Neural progenitor cell (in vitro differentiated cells): Measurements from ENCODE around the gene ITGA6.

Experiments used
- EZH2 ChIP-seq: fragments of 200-600 bp; sonication (generic); IDR thresholded peaks from 2 replicates; pipeline ENCODE4 v1.6.1; 2017; ENCODE audit warnings: antibody characterized with exemption, mild to moderate bottlenecking, moderate library complexity
- EZH2phosphoT487 ChIP-seq: fragments of 200-600 bp; sonication (generic); IDR thresholded peaks from 2 replicates; pipeline ENCODE4 v1.6.1; 2017; ENCODE audit warnings: antibody characterized with exemption
- TF ChIP-seq, protein P1 (sequence below): fragments of 200-600 bp; sonication (generic); IDR thresholded peaks from 2 replicates; pipeline ENCODE4 v1.5.1; 2017; ENCODE audit warnings: antibody characterized with exemption, mild to moderate bottlenecking

DNA sequence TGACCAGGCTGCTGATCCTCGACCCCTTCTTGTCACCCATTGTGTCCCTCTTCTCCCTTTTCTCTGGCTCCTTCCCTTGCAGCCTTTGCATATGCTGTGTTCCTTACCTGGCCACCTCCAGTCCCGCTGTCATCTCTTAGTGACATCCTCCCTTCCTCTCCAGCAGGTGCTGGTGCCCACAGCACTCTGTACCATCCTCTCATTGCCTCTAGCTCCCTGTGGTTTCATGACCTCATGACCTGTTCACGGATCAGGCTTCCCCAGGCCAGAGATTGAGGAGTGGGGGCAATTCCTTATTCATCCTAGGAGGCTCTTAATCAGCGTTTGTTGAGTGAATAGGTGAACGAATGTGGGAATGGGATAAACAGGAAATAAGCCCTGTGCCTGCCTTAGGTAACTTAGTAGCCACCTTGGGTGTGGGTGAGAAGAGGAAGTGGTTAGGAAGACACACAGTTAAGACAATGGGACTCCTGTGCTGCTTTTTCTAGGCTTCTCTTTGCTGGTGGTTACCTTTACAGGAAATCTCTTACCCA is 35.5 kb downstream of the ITGA6 start:
- TF ChIP-seq, protein P1, sequence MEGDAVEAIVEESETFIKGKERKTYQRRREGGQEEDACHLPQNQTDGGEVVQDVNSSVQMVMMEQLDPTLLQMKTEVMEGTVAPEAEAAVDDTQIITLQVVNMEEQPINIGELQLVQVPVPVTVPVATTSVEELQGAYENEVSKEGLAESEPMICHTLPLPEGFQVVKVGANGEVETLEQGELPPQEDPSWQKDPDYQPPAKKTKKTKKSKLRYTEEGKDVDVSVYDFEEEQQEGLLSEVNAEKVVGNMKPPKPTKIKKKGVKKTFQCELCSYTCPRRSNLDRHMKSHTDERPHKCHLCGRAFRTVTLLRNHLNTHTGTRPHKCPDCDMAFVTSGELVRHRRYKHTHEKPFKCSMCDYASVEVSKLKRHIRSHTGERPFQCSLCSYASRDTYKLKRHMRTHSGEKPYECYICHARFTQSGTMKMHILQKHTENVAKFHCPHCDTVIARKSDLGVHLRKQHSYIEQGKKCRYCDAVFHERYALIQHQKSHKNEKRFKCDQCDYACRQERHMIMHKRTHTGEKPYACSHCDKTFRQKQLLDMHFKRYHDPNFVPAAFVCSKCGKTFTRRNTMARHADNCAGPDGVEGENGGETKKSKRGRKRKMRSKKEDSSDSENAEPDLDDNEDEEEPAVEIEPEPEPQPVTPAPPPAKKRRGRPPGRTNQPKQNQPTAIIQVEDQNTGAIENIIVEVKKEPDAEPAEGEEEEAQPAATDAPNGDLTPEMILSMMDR: no peak
- no peak for TF ChIP-seq EZH2
- TF ChIP-seq EZH2phosphoT487: no peak
